Naive B cell (primary cell): ENCODE data around the gene RBM23. TPM values are rescaled to one million over a fixed set of nuclear protein-coding genes. Genes with fewer than 3 reads are reported as not detected.

Experiments used
- ATAC-seq, 2 donors: fragments of 150-1000 bp; cut with Tn5 transposase; 2 replicates each; pipeline ENCODE4 v1.10.0; 2021; ENCODE audit warnings: low read depth in 2 of 2, mild to moderate bottlenecking in 2 of 2, moderate library complexity in 2 of 2
- DNase-seq: peaks from one replicate; pipeline ENCODE4 v3.0.0; 2022
- H3K27ac Mint-ChIP-seq, 6 donors: one replicate each; pipeline ENCODE4 v1.8.0; 2020 to 2022; ENCODE audit warnings: mild to moderate bottlenecking in 6 of 6, mixed read lengths in 6 of 6, moderate library complexity in 5 of 6, inconsistent platforms in 2 of 6
- H3K27me3 Mint-ChIP-seq, 3 donors: one replicate each; pipeline ENCODE4 v1.8.0; 2021 to 2022; ENCODE audit warnings: mixed read lengths in 3 of 3, mild to moderate bottlenecking in 1 of 3
- H3K36me3 Mint-ChIP-seq, 2 donors: one replicate each; pipeline ENCODE4 v1.8.0; 2020 to 2022; ENCODE audit warnings: mixed read lengths in 2 of 2, inconsistent platforms in 1 of 2, mild to moderate bottlenecking in 1 of 2
- H3K4me1 Mint-ChIP-seq, 3 donors: one replicate each; pipeline ENCODE4 v1.8.0; 2020 to 2022; ENCODE audit warnings: mixed read lengths in 3 of 3, inconsistent platforms in 1 of 3, mild to moderate bottlenecking in 1 of 3, moderate library complexity in 1 of 3
- H3K4me3 Mint-ChIP-seq, 8 donors: one replicate each; pipeline ENCODE4 v1.8.0; 2020 to 2022; ENCODE audit warnings: mild to moderate bottlenecking in 8 of 8, mixed read lengths in 8 of 8, moderate library complexity in 8 of 8, inconsistent platforms in 2 of 8
- H3K9me3 Mint-ChIP-seq, 7 donors: one replicate each; pipeline ENCODE4 v1.8.0; 2020 to 2022; ENCODE audit warnings: mixed read lengths in 7 of 7, mild to moderate bottlenecking in 5 of 7, inconsistent platforms in 2 of 7, moderate library complexity in 1 of 7
- polyA plus RNA-seq, 6 donors: library from polyadenylated mRNA; unstranded; fragments of 300-500 nt; fragmentation: Illumina TruSeq; gene quantifications; one replicate each; pipeline ENCODE4 v1.2.3, GENCODE V29; 2021; ENCODE audit warnings: low read depth in 6 of 6

RBM23 gene
- polyA plus RNA-seq, 6 donors from 2014 or later = 67.8 to 123 (median 68.8) TPM

GRCh38 chr14:22847661-22848341, 71.1 kb downstream of the RBM23 start:
- Mint-ChIP-seq H3K4me3 (no peak overlapping the region), H3K27ac (peak overlapping the region in 2 of 6 donors; percentile 65 to 81), H3K27me3 (peaks cover 0 to 39% (median 29%) of the 10 kb centered on the region in 3 donors), H3K9me3 (no peaks in the 10 kb centered on the region), H3K36me3 (no peaks in the 10 kb centered on the region), H3K4me1 (peaks cover 5 to 23% (median 10%) of the 10 kb centered on the region in 3 donors)
- no peak for DNase-seq
- ATAC-seq = no peak

- no peaks in the 10 kb centered on the region for H3K9me3 Mint-ChIP-seq
- H3K4me3 Mint-ChIP-seq = no peak overlapping the region
These were observed 72.1 kb downstream of the RBM23 start for GRCh38 chr14:22846811-22847307.

GRCh38 chr14:22845821-22846625, 72.9 kb downstream of the RBM23 start:
- no peaks in the 10 kb centered on the region for H3K9me3 Mint-ChIP-seq
- H3K4me3 Mint-ChIP-seq = no peak overlapping the region

More at GRCh38 chr14:22846811-22847307, 72.1 kb downstream of the RBM23 start:
- H3K27ac Mint-ChIP-seq = peak overlapping the region in 1 of 6 donors; percentile 85
- no peak for DNase-seq
- H3K4me1 Mint-ChIP-seq = peaks cover 3 to 21% (median 9%) of the 10 kb centered on the region in 3 donors
- H3K27me3 Mint-ChIP-seq = peaks cover 0 to 39% (median 30%) of the 10 kb centered on the region in 3 donors
- H3K36me3 Mint-ChIP-seq = no peaks in the 10 kb centered on the region
- no peak for ATAC-seq

GRCh38 chr14:22845103-22845394, 73.9 kb downstream of the RBM23 start:
- H3K4me1 Mint-ChIP-seq = peaks cover 5 to 21% (median 9%) of the 10 kb centered on the region in 3 donors
- ATAC-seq (no peak), DNase-seq (no peak)
- peaks cover 0 to 39% (median 38%) of the 10 kb centered on the region in 3 donors for H3K27me3 Mint-ChIP-seq
- H3K9me3 Mint-ChIP-seq = no peaks in the 10 kb centered on the region
- H3K4me3 Mint-ChIP-seq = no peak overlapping the region
- H3K27ac Mint-ChIP-seq = peak overlapping the region in 1 of 6 donors; percentile 67
- no peaks in the 10 kb centered on the region for H3K36me3 Mint-ChIP-seq

More at GRCh38 chr14:22845821-22846625, 72.9 kb downstream of the RBM23 start:
- Mint-ChIP-seq H3K4me1 (peaks cover 3 to 21% (median 9%) of the 10 kb centered on the region in 3 donors), H3K36me3 (no peaks in the 10 kb centered on the region), H3K27me3 (peaks cover 0 to 39% (median 36%) of the 10 kb centered on the region in 3 donors), H3K27ac (peak overlapping the region in 1 of 6 donors; percentile 32)
- DNase-seq (no peak), ATAC-seq (no peak)

- H3K4me3 Mint-ChIP-seq = no peak overlapping the region
- peaks cover 0 to 44% (median 39%) of the 10 kb centered on the region in 3 donors for H3K27me3 Mint-ChIP-seq
- DNase-seq (no peak), ATAC-seq (no peak)
- H3K4me1 Mint-ChIP-seq = peaks cover 8 to 21% (median 9%) of the 10 kb centered on the region in 3 donors
- H3K36me3 Mint-ChIP-seq = no peaks in the 10 kb centered on the region
- H3K27ac Mint-ChIP-seq = peak overlapping the region in 1 of 6 donors; percentile 67
- no peaks in the 10 kb centered on the region for H3K9me3 Mint-ChIP-seq
These were observed 74.5 kb downstream of the RBM23 start for GRCh38 chr14:22844221-22845102.

Other genes with a start within 250 kb of the RBM23 start
- gene OXA1L, start 152.5 kb downstream of the RBM23 start, polyA plus RNA-seq = 10 to 100 TPM; 56.9 to 83.5 (median 74.4) TPM
- gene SLC7A7, start 103.7 kb downstream of the RBM23 start, polyA plus RNA-seq = 10 to 100 TPM; 16.2 to 78.3 (median 28.7) TPM
- gene MRPL52, start 89.3 kb downstream of the RBM23 start, polyA plus RNA-seq = 100 to 1,000 TPM in 5 of 6 donors, 10 to 100 TPM in 1; 75.0 to 232 (median 186) TPM
- not detected for gene MMP14, start 82.6 kb downstream of the RBM23 start, polyA plus RNA-seq
- gene LRP10, start 47.4 kb downstream of the RBM23 start, polyA plus RNA-seq = 100 to 1,000 TPM in 3 of 6 donors, 10 to 100 TPM in 3; 72.7 to 125 (median 92.6) TPM
- gene REM2, start 35.9 kb downstream of the RBM23 start, polyA plus RNA-seq = 1 to 10 TPM; 1.1 to 2.3 (median 1.4) TPM
- 10 to 100 TPM; 43.7 to 67.6 (median 49.9) TPM for gene PRMT5, start 10.2 kb upstream of the RBM23 start, polyA plus RNA-seq
- gene HAUS4, start 37.9 kb upstream of the RBM23 start, polyA plus RNA-seq = 10 to 100 TPM; 14.8 to 37.6 (median 28.4) TPM
- gene AJUBA, start 63.4 kb upstream of the RBM23 start, polyA plus RNA-seq = under 1 TPM in 2 of 6 donors, not detected in 4; 0.22 to 0.33 TPM
- 10 to 100 TPM in 4 of 6 donors, 1 to 10 TPM in 2; 6.8 to 15.4 (median 11.6) TPM for gene C14orf93, start 91.0 kb upstream of the RBM23 start, polyA plus RNA-seq
- gene PSMB5, start 115.8 kb upstream of the RBM23 start, polyA plus RNA-seq = 10 to 100 TPM; 27.6 to 40.9 (median 33.2) TPM
- not detected for gene PSMB11, start 123.1 kb upstream of the RBM23 start, polyA plus RNA-seq
- gene CDH24, start 138.4 kb upstream of the RBM23 start, polyA plus RNA-seq = under 1 TPM in 4 of 6 donors, not detected in 2; 0.18 to 0.97 (median 0.39) TPM
- gene ACIN1, start 176.0 kb upstream of the RBM23 start, polyA plus RNA-seq = 10 to 100 TPM in 2 of 6 donors, 1 to 10 TPM in 3, under 1 TPM in 1; 0.61 to 18.0 (median 9.8) TPM
- 10 to 100 TPM; 31.7 to 81.0 (median 69.0) TPM for gene C14orf119, start 176.4 kb upstream of the RBM23 start, polyA plus RNA-seq
- not detected for gene CIROP, start 185.8 kb upstream of the RBM23 start, polyA plus RNA-seq
- under 1 TPM in 4 of 6 donors, not detected in 2; 0.32 to 0.61 (median 0.44) TPM for gene CEBPE, start 200.1 kb upstream of the RBM23 start, polyA plus RNA-seq